22Rv1 (cell line): Measurements from ENCODE around the gene FHIT.

ENCODE experiments used
- CTCF ChIP-seq: fragments of 450-650 bp; IDR thresholded peaks from 2 replicates; pipeline ENCODE4 v1.5.1; 2017; ENCODE audit warnings: mild to moderate bottlenecking
- ZFX ChIP-seq: fragments of 450-650 bp; IDR thresholded peaks from 2 replicates; pipeline ENCODE4 v1.6.1; 2017; ENCODE audit warnings: antibody characterized with exemption, borderline replicate concordance

DNA sequence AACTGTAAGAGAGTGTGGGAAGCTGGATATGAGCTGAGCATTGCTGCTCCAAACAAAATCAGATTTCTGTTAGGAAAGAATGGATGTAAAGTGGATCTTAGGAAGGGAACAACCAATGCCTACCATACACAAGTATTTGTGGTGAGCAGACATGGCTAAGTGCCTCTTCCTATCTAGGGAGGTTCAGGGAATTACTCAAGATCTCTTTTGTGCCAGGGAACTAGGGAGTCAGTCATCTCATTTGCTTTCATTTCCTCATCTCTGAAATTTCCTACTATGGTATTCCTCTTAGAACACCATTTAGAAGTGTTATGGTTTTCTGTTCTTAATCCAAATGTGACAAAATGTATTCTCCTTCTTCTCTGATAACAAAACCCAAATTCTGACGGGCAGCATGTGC is 396.5 kb downstream of the FHIT start:
- no peak for TF ChIP-seq CTCF
- no peak for TF ChIP-seq ZFX
